AG09319 (cell line): ENCODE measurements around the gene UCN2.

Experiments used
- DNase-seq: peaks from one replicate; pipeline ENCODE4 v3.0.0-alpha.2; 2010; ENCODE audit warnings: low read depth; ENCODE audit errors: extremely low read depth
- CTCF ChIP-seq: IDR thresholded peaks from 2 replicates; pipeline ENCODE4 v1.5.1; 2011; ENCODE audit warnings: low read depth, mild to moderate bottlenecking, inconsistent platforms, low read length, moderate library complexity

Gene UCN2

GRCh38 chr3:48544141-48544540, 19.4 kb downstream of the UCN2 start:
- TF ChIP-seq CTCF: no peak
- no peak for DNase-seq

DNA sequence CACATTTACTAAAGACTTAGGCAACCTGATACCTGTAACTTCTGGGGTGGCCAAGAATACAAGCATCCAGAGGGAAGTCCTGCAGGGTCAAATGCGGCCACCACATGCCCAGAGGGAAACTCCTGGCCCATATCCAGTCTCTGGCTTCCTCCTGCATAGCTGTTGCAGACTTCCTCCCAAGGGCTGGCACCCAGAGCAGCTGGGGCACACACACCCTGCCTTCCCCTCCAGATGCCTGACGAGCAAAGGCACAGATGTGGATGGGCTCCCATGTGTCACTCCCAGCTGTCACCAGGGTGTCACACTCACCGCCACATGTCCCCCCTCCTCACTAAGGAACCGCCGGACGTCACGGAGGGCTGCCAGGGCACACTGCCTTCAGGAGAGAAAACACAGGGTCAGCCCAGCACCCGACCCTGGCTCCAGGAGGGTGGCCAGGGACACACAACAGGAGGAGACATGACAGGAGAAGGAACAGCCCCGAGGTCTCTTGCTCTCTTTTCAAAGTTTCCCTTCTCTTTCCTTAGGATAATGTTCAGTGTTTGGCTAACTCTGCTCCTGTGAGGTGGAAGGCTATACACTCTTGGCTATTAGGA, 20.2 kb downstream of the UCN2 start:
- DNase-seq: no peak
- no peak for TF ChIP-seq CTCF

GRCh38 chr3:48538451-48538850, 25.1 kb downstream of the UCN2 start:
- DNase-seq: no peak
- TF ChIP-seq CTCF: no peak

DNA sequence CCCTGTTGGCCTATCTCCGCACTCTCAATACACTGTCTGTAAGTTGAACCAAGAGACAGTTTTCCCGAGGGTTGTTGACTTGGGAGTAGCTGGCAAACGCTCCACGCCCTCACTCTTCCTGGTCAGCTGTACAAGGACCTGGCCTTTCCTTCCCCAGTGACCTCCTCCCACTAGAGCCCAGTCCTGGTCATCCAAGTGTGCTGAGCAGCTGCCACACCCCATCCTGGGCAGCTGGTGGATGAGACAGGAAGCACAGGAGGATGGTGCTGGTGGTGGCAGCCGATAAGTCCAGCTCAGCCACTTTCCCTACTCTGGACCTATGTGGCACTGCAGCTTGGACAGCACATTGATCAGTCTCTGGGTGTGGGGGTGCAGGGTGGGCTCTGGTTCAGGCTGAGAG, 26.8 kb downstream of the UCN2 start:
- TF ChIP-seq CTCF: no peak
- no peak for DNase-seq

DNA sequence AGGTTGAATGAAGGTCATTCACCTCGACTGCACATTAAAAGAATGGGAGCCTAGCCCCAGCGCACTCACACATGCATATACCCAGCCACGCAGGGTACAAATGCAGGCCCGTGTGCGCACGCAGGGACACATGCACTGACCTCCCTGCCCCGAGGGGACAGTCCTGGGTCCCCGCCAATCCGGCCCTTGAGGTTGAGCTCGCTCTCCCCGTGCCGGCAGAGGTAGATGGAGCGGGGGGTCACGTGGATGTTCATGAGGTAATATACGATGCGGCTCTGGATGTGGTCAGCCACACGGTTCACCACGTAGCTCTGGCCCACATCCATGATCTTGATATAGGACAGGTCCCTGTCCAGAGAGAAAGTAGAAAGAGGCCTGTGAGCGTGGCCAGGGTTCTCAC, 27.5 kb downstream of the UCN2 start:
- no peak for TF ChIP-seq CTCF
- no peak for DNase-seq

DNA sequence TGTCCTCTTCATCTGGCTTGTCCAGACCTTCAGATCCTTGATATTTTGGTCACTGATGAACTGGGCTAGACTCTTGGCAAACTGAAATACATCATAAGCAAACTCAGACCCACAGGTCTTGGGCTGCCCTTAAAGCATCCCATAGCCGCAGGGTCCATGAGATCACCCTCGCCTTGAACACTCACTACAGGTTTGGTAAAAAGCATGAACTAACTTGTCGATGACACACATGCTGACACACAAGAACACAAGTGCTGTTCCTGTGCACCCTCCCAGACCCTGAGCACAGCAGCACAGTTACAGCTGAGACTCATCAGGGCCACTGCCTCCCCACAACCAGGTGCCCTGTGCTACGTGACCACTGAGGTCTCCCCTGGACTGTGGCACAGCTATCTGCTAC, 28.0 kb downstream of the UCN2 start:
- no peak for DNase-seq
- no peak for TF ChIP-seq CTCF

DNA sequence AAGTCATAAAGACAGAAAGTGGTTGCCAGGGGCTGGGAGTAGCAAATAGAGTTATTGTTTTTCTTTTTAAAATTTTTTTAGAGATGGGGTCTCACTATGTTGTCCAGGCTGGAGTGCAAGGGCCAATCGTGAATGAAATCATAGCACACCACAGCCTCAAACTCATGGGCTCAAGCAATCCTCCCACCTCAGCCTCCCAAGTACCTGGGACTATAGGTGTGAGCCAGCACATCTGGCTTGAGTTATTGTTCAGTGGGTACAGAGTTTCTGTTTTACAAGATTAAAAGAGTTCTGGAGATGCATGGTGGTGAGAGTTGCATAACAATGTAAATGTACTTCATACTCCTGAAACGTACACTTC, 30.6 kb downstream of the UCN2 start:
- TF ChIP-seq CTCF: no peak
- no peak for DNase-seq
